Stimulated activated CD8-positive, alpha-beta memory T cell treated with anti-CD3 and anti-CD28 coated beads, Interleukin-7, amount 100 ng/mL, for 1 hour (primary cell): ENCODE results near the gene ARRDC2.
"Not testable (repeated sequence)": the region's sequence is repeated elsewhere in the genome, so short reads cannot be mapped to it uniquely, and the experiment has no call there.

Source experiments
- DNase-seq, 2 donors: peaks; one replicate each; pipeline ENCODE4 v3.0.0-alpha.2; 2020; ENCODE audit warnings: low read depth in 2 of 2

Gene ARRDC2

GRCh38 chr19:18016209-18016910 is 8.4 kb downstream of the ARRDC2 start:
- DNase-seq = no peak

- DNase-seq = no peak
Measured at GRCh38 chr19:18017275-18018083, 9.5 kb downstream of the ARRDC2 start.

- no peak for DNase-seq
Measured at GRCh38 chr19:18020212-18021085, 12.5 kb downstream of the ARRDC2 start.

DNA sequence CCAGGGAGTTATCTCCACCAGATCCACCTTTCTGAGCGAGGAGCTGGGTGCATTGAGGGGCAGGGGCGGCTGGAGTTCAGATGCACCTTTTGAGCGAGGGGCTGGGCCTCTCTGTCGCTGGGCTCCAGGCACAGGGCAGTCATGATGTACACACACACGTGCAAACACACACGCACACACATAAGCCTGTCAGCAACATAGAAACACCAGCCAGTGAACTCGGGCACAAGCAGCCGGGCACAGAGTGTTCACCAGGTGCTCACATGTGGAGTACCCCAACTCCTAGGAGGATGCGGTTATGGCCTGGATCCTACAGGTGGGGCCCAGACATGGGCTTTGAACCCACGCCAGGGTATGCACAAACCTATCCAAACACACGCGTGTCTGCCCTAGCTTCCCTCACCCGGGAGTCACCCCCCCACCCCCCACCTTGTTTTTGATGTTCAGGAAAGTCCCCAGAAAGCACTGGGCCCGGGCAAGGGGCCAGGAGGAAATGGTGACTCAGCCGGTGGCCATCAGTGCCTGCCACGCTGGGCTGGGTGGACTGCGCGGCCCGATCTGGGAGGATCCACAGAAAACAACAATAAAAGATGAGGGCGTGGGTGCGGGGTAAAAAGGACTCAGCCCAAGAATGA is 13.3 kb downstream of the ARRDC2 start:
- no peak for DNase-seq

DNA sequence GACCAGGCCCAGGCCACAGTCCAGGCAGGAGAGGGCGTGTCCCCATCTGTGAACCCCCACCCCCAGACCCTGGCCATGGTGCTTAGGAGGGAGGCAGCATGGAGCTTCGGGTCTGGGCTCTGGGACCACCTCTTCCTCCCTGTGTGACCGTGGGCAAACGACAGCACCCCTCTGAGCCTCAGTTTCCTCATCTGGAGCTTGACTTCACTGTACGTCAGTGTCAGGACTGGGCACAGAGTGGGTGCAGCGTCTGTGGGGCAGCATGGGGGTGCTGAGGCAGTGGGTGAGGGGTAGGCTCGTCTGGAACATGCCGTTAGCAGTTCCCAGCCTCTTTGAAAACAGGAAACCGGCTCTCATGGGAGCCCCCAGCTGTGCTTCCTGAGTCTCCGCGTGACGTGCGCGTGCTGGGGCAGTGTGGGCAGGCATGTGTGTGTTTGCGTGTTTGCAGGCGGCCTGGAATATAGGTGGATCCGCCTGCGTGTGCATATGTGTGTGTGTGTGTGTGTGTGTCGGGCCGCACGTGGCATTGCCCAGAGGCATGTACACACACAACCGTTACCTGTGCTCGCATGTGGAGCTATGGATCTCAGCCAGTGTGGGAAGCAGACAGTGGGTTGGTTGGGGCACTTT is 15.8 kb downstream of the ARRDC2 start:
- no peak for DNase-seq

GRCh38 chr19:18027151-18027550 is 19.2 kb downstream of the ARRDC2 start:
- no peak for DNase-seq

GRCh38 chr19:18029617-18030338 is 21.8 kb downstream of the ARRDC2 start:
- DNase-seq = no peak

- DNase-seq = not testable (repeated sequence)
Measured at GRCh38 chr19:18031401-18031800, 23.4 kb downstream of the ARRDC2 start.

GRCh38 chr19:18032102-18032501 is 24.1 kb downstream of the ARRDC2 start:
- not testable (repeated sequence) for DNase-seq

- DNase-seq = no peak
Measured at GRCh38 chr19:18041054-18041453, 33.1 kb downstream of the ARRDC2 start.

GRCh38 chr19:18043676-18044075 is 35.7 kb downstream of the ARRDC2 start:
- DNase-seq = no peak

GRCh38 chr19:18044825-18045304 is 36.9 kb downstream of the ARRDC2 start:
- DNase-seq = peak; percentile 64 to 68

GRCh38 chr19:18045307-18046050 is 37.5 kb downstream of the ARRDC2 start:
- no peak for DNase-seq

- no peak for DNase-seq
Measured at GRCh38 chr19:18046059-18046718, 38.2 kb downstream of the ARRDC2 start.

DNA sequence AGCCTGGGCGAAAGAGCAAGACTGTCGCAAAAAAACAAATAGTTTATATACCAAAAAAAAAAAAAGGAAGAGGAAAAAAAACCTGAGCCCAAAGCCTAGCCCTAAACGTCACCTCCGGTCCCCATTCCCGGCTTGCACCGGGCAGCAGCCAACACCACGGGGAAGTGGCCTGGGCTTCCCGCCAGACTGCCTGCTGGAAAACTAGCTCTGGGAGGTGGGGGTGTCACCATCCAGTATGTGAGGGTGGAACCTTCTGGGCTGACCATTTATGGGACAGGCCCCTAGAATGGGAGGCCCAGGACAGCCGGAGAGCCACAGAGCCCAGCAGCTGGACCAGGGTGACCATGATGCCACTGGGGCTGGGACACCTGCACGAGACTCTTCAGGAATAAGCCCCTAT is 41.4 kb downstream of the ARRDC2 start:
- DNase-seq = no peak

GRCh38 chr19:18051887-18052286 is 43.9 kb downstream of the ARRDC2 start:
- DNase-seq = no peak

DNA sequence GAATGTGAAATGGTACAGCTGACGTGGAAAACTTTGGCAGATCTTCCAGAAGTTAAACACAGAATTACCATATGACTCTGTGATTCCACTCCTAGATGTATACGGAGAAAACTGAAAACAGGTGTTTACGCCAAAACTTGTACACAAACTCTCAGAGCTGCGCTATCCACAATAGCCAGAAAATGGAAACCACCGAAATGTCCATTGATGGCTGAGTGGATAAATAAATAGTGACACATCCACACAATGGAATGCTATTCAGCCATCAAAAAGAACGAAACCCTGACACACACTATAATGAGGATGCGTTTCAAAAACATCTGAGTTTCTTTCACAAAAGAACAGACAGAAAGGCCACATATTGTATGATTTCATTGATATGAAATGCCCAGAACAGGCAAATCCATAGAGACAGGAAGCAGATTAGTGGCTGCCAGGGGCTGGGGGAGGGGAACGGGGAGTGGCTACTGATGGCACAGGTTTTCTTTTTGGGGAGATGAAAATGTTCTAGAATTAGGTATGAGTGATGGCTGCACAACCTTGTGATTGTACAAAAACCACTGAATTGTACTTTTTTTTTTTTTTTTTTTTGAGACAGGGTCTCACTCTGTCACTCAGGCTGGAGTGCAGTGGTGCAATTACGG is 45.7 kb downstream of the ARRDC2 start:
- no peak for DNase-seq

DNA sequence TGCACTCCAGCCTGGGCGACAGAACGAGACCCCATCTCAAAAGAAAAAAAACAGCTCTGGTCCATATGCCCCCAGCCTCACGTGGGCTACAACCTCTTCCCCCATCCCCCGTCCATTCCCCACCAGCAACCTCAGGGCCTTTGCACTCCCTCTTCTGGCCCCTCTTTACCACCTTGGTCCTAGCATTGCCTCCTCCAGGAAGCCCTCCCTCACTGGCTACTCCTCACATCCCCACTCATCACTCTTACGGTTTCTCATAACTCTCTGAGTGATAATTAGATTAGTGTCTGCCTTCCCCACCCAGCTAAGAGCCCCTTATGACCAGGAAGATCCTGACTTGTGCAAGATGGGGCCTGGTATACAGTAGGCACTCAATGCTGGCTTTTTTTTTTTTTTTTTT is 48.0 kb downstream of the ARRDC2 start:
- DNase-seq = no peak

DNA sequence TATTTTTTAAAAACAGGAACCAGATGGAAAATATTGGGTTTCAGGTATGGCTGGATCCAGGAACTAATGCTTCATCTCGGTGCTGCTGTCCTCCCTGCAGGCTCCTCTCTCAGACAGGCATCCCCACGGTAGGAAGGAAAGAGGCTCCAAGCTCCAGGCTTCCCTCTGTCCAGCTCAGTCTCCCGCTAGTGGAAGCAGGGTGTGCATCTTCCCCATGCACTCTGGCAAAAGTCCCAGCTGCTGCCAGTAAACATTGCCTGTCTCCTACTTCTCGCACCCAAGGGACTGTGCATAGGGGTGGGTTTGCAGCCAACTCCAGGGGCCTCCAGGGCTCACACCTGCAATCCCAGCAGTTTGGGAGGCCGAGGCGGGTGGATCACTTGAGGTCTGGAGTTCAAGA is 49.6 kb downstream of the ARRDC2 start:
- DNase-seq = no peak
